Measurements from ENCODE around the gene GTSE1.
A peak's percentile ranks its signal among the peaks of the same experiment; 100 is the strongest.

The GTSE1 gene

DNA sequence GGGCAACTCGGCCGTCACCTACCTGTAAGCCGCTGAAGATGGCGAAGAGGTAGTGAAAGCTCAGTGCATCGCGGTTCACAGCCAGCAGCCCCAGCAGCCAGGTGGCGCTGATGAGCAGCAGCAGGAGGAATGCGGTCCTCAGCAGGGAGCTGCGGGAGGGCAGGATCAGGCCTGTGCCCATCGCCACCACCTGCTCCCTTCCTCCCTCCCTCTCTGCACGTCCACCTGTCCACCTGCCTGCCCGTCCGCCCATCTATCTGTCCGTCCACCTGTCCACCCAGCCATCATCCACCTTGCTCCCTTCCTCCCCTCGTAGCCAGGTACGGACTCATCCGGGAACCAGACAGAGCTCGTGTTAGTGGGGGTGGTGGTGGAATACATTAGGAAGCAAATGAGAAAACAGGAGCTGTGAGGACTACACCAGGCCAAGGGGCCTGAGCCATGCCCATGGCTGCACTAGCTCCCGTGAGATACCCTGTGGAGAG lies 71.1 kb downstream of the GTSE1 start:
- DNase-seq = peak; percentile 85

DNA sequence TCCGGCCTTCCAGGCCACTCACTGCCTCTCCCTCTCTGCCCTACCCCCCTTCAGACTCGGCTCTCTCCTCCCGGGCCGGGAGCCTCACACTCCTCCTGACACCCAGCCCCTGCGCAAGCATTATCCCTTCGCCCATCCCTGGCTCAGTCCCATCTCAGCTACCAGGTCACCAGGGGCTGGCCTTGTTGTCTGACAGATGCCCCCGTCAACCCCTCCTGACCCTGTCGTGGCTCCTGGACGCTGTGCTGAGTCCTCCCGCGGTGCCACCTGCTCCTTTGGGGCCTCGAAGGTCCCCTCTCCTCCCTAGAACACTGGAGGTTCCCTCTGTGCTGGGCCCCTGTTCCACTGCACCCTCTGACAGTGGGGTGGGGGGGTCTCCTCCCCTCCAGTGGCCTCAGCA lies 71.8 kb downstream of the GTSE1 start:
- DNase-seq = no peak

- DNase-seq = no peak
Observed at GRCh38 chr22:46368871-46369715, 72.4 kb downstream of the GTSE1 start.

- DNase-seq = no peak
Observed at GRCh38 chr22:46369716-46370583, 73.3 kb downstream of the GTSE1 start.

DNA sequence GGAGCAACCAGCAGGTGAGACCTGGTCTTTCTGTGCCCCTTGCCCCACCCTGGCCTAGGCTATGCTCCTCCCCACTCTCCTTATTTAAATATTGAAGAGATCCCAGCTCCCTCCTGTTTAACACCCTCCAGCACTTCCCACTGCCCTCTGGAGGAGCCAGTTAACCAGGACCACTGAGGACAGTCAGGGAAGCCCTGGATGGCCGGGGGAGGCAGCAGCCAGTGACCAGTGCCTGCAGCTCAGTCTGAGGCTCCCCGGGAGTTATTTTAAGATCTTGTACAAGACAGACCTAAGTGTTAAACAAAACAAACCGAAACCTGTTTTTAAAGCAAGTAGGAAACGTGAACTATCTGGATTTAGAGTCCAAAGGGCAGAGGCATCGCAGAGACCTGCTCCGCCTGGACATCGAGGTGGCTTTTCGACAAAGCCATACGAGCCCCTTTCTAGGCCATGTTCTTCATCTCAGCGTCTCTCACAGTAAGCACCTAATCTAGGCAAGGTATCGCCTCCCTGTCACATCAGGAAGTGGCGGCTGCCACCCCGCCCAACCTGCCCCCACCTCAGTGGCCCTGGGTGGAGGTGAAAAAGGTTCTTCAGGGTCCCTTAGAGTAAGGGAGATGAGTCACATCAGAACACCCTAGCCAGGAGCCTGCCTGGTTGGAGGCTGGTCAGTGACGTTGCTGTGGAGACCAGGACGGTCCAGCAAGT lies 74.1 kb downstream of the GTSE1 start:
- DNase-seq = peak; percentile 43

DNA sequence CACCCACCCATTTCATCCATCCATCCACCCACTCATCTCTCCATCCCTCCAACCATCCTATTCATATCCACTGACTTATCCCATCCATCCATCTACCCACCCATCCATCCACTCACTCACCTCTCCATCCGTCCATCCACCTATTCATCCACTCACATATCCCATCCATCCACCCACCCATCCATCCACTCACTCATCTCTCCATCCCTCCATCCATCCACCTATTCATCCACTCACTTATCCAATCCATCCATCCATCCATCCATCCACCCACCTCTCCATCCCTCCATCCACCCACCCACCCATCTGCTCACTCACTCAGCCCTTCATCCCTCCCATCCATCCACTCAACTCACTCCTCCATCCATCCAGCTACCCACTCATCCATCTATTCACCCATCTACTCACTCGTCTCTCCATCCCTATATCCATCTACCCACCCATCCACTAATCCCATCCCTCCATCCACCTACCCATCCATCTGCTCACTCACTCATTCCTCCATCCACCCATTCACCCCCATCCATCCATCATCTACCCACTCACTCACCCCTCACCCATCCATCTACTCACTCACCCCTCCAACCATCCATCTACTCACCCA lies 75.1 kb downstream of the GTSE1 start:
- DNase-seq = no peak

DNA sequence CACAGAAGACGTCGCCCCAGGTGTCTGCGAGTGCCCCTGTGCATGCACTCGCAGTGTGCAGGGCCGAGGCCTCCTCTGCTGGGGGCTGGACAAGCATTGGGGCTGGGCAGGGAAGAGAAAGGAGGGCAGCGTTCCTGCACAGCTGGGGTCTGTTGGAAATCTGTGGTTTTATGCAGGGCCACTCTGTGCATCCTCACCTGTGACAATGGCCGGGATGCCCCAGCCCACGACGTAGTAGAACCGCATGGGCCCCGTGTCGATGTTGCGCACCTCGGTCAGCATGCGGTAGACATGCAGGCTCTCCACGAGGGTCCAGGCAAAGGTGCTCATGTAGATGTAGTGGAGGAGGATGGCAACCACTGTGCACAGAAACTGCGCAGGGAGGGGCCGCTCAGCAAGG lies 76.0 kb downstream of the GTSE1 start:
- no peak for DNase-seq

DNA sequence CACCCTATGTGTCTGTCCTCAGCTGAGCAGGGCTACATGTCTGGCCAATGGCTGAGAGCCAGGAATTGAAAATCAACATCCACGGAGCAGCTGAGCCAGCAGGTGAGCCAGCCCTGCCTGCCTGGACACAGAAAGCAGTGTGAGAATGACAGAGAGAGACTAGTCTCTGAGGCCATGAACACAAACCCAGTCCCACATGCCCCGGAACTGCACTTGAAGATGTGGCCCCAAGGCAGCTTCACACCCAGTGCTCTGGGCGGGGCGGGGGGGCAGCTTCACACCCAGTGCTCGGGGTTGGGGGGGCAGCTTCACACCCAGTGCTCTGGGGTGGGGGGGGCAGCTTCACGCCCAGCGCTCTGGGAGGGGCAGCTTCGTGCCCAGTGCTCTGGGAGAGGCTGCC lies 76.5 kb downstream of the GTSE1 start:
- DNase-seq = no peak

- peak; percentile 47 for DNase-seq
Observed at GRCh38 chr22:46373921-46374662, 77.4 kb downstream of the GTSE1 start.

GRCh38 chr22:46374663-46375474 lies 78.2 kb downstream of the GTSE1 start:
- DNase-seq = no peak

DNA sequence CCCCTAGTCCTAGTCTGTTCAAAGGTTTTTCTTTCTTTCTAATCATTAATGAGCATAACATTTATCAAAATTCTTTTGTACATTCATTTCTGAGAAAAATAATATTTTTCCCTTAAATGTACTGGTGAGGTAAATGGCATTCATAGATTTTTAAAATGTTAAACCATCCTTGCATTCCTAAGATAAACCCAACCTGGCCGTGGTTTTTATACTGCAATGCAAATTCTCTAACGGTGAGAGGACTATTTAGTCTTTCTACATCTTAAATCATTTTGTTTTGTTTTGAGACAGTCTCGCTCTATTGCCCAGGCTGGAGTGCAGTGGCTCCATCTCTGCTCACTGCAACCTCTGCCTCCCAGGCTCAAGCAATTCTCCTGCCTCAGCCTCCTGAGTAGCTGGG lies 79.4 kb downstream of the GTSE1 start:
- DNase-seq = no peak

- no peak for DNase-seq
Observed at GRCh38 chr22:46376908-46377524, 80.3 kb downstream of the GTSE1 start.

GRCh38 chr22:46377525-46378425 lies 81.1 kb downstream of the GTSE1 start:
- no peak for DNase-seq

DNA sequence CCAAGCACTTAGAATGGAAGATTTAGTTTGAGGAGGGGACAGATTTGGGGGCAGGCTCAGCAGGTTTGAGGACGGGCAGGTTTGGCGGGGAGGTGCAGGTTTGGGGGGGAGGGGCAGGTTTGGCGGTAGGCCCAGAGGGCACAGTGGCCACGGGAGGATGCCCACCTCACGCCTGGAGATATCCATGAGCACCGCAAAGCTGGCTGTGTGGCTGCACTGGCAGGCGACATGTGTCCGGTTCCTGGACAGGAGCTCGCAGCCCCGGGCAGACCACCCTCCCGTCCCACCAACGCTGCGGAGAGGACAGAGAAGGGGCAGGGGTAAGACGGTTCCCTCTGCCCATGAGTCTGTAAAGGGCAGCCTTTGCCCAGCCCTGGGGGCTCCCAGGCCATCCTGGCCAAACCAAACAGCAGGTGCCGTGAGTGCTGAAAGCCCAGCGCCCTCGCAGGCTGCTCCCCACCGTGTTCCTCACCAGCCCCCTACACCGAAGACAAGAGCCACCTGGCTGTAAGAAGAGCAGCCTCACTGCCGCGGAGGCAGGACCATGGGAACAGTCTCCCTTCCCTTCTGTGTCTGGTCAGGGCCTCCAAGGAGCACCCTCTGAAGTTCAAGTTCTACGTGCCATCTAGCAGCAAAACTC lies 81.9 kb downstream of the GTSE1 start:
- DNase-seq = no peak

- no peak for DNase-seq
Observed at GRCh38 chr22:46379066-46379930, 82.6 kb downstream of the GTSE1 start.

GRCh38 chr22:46380069-46380468 lies 83.4 kb downstream of the GTSE1 start:
- DNase-seq = no peak

Measured in stimulated activated CD8-positive, alpha-beta memory T cell treated with anti-CD3 and anti-CD28 coated beads, Interleukin-4, amount 100 ng/mL, for 48 hours (primary cell).